Measurements from ENCODE around the gene POLR2J. TPM values are rescaled to one million over a fixed set of nuclear protein-coding genes. Genes with fewer than 3 reads are reported as not detected.

POLR2J gene
- total and polyA plus RNA-seq, 4 donors: 29.6 to 92.9 (median 63.0) TPM

DNA sequence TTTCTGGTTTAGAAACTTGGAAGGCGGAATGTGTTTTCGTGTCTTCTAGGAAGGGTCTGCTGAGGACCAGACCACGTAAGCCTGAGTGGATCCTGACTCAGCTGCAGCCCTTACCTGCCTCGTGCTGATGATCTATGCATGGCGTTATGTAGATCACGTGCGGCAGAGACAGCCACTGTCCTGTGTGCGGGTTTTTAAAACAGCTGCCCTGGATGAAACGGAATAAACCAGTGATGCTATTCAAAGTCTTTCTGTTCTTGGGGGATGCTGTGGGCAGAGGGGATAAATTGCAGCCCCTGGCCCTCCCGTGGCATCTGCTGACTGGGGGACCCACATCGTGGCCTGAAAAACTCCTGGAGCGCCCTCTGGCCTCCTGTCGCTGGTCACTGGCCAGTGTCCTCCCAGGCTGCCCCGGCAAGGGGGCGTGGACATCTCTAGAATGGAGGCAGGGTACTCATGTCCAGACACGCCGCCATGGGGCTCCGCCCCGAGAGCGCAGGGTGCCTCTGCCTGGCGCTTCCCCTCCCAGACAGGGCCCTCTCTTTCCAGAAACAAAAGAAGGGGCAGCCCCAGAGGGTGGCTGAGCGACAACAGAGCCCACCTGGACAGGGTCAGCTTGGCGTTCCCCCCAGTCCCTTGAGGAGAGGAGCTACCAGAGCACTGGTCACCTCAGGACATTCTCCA lies 27.2 kb downstream of the POLR2J start:
- intact Hi-C loops (cut with DNase I): no loop called here
- 56 to 64% methylated on average over 23 of the region's 23 CpGs for WGBS, 2 donors
- H3K4me1 ChIP-seq (ENCODE audit: control insufficient read depth in 1 of 2, insufficient read depth in 2 of 2, low read length in 2 of 2): no peaks in the 10 kb centered on the region
- no peaks in the 10 kb centered on the region for H3K9me3 ChIP-seq (ENCODE audit: control insufficient read depth, low read length)
- no peaks in the 10 kb centered on the region for H3K27me3 ChIP-seq (ENCODE audit: control insufficient read depth in 1 of 2, insufficient read depth in 2 of 2, low read length in 1 of 2)
- H3K27ac ChIP-seq (ENCODE audit: low read depth in 1 of 2, low read length in 2 of 2): no peak overlapping the region
- ATAC-seq (ENCODE audit: low FRiP score) (no peak), DNase-seq (no peak)
- H3K36me3 ChIP-seq (ENCODE audit: control insufficient read depth in 1 of 2, insufficient read depth in 2 of 2, low read length in 1 of 2): no peaks in the 10 kb centered on the region
- H3K4me3 ChIP-seq (ENCODE audit: low read length in 2 of 2): no peak overlapping the region

- intact Hi-C loops (cut with DNase I): no loop called here
- H3K4me1 ChIP-seq (ENCODE audit: control insufficient read depth in 1 of 2, insufficient read depth in 2 of 2, low read length in 2 of 2): no peaks in the 10 kb centered on the region
- no peaks in the 10 kb centered on the region for H3K9me3 ChIP-seq (ENCODE audit: control insufficient read depth, low read length)
- ATAC-seq (ENCODE audit: low FRiP score) (no peak), DNase-seq (no peak)
- H3K36me3 ChIP-seq (ENCODE audit: control insufficient read depth in 1 of 2, insufficient read depth in 2 of 2, low read length in 1 of 2): no peaks in the 10 kb centered on the region
- H3K4me3 ChIP-seq (ENCODE audit: low read length in 2 of 2): no peak overlapping the region
- H3K27ac ChIP-seq (ENCODE audit: low read depth in 1 of 2, low read length in 2 of 2): no peak overlapping the region
- no peaks in the 10 kb centered on the region for H3K27me3 ChIP-seq (ENCODE audit: control insufficient read depth in 1 of 2, insufficient read depth in 2 of 2, low read length in 1 of 2)
- 78 to 79% methylated on average over 6 of the region's 6 CpGs for WGBS, 2 donors
These were observed 28.5 kb downstream of the POLR2J start for GRCh38 chr7:102450242-102450641.

- Histone ChIP-seq H3K36me3 (ENCODE audit: control insufficient read depth in 1 of 2, insufficient read depth in 2 of 2, low read length in 1 of 2) (no peaks in the 10 kb centered on the region), H3K4me3 (ENCODE audit: low read length in 2 of 2) (no peak overlapping the region), H3K9me3 (ENCODE audit: control insufficient read depth, low read length) (no peaks in the 10 kb centered on the region), H3K27me3 (ENCODE audit: control insufficient read depth in 1 of 2, insufficient read depth in 2 of 2, low read length in 1 of 2) (no peaks in the 10 kb centered on the region), H3K27ac (ENCODE audit: low read depth in 1 of 2, low read length in 2 of 2) (no peak overlapping the region), H3K4me1 (ENCODE audit: control insufficient read depth in 1 of 2, insufficient read depth in 2 of 2, low read length in 2 of 2) (no peaks in the 10 kb centered on the region)
- no peak for DNase-seq
- WGBS, 2 donors: 96 to 97% methylated on average over 15 of the region's 15 CpGs
- intact Hi-C loops (cut with DNase I): no loop called here
- no peak for ATAC-seq (ENCODE audit: low FRiP score)
These were observed 29.6 kb downstream of the POLR2J start for GRCh38 chr7:102449136-102449535.

GRCh38 chr7:102447311-102447710 lies 31.4 kb downstream of the POLR2J start:
- Histone ChIP-seq H3K9me3 (ENCODE audit: control insufficient read depth, low read length) (no peaks in the 10 kb centered on the region), H3K4me1 (ENCODE audit: control insufficient read depth in 1 of 2, insufficient read depth in 2 of 2, low read length in 2 of 2) (no peaks in the 10 kb centered on the region), H3K36me3 (ENCODE audit: control insufficient read depth in 1 of 2, insufficient read depth in 2 of 2, low read length in 1 of 2) (no peaks in the 10 kb centered on the region), H3K27me3 (ENCODE audit: control insufficient read depth in 1 of 2, insufficient read depth in 2 of 2, low read length in 1 of 2) (no peaks in the 10 kb centered on the region), H3K27ac (ENCODE audit: low read depth in 1 of 2, low read length in 2 of 2) (no peak overlapping the region), H3K4me3 (ENCODE audit: low read length in 2 of 2) (no peak overlapping the region)
- DNase-seq (no peak), ATAC-seq (ENCODE audit: low FRiP score) (no peak)
- intact Hi-C loops (cut with DNase I): no loop called here
- 89 to 90% methylated on average over 14 of the region's 14 CpGs for WGBS, 2 donors

GRCh38 chr7:102446387-102447156 lies 32.1 kb downstream of the POLR2J start:
- WGBS, 2 donors: 95 to 96% methylated on average over 41 of the region's 41 CpGs
- intact Hi-C loops (cut with DNase I): no loop called here
- ATAC-seq (ENCODE audit: low FRiP score): peak; percentile 37

GRCh38 chr7:102445674-102446071 lies 33.0 kb downstream of the POLR2J start:
- H3K36me3 ChIP-seq (ENCODE audit: control insufficient read depth in 1 of 2, insufficient read depth in 2 of 2, low read length in 1 of 2): no peaks in the 10 kb centered on the region
- intact Hi-C loops (cut with DNase I): no loop called here
- H3K27ac ChIP-seq (ENCODE audit: low read depth in 1 of 2, low read length in 2 of 2): no peak overlapping the region
- H3K9me3 ChIP-seq (ENCODE audit: control insufficient read depth, low read length): no peaks in the 10 kb centered on the region
- no peak for ATAC-seq (ENCODE audit: low FRiP score)
- DNase-seq: no peak
- 67 to 79% methylated on average over 2 of the region's 2 CpGs for WGBS, 2 donors
- no peaks in the 10 kb centered on the region for H3K27me3 ChIP-seq (ENCODE audit: control insufficient read depth in 1 of 2, insufficient read depth in 2 of 2, low read length in 1 of 2)
- no peak overlapping the region for H3K4me3 ChIP-seq (ENCODE audit: low read length in 2 of 2)
- no peaks in the 10 kb centered on the region for H3K4me1 ChIP-seq (ENCODE audit: control insufficient read depth in 1 of 2, insufficient read depth in 2 of 2, low read length in 2 of 2)

More at GRCh38 chr7:102446387-102447156, 32.1 kb downstream of the POLR2J start:
- H3K4me1 ChIP-seq (ENCODE audit: control insufficient read depth in 1 of 2, insufficient read depth in 2 of 2, low read length in 2 of 2): no peaks in the 10 kb centered on the region
- no peak overlapping the region for H3K27ac ChIP-seq (ENCODE audit: low read depth in 1 of 2, low read length in 2 of 2)
- no peak for DNase-seq
- no peaks in the 10 kb centered on the region for H3K36me3 ChIP-seq (ENCODE audit: control insufficient read depth in 1 of 2, insufficient read depth in 2 of 2, low read length in 1 of 2)
- H3K9me3 ChIP-seq (ENCODE audit: control insufficient read depth, low read length): no peaks in the 10 kb centered on the region
- no peak overlapping the region for H3K4me3 ChIP-seq (ENCODE audit: low read length in 2 of 2)
- no peaks in the 10 kb centered on the region for H3K27me3 ChIP-seq (ENCODE audit: control insufficient read depth in 1 of 2, insufficient read depth in 2 of 2, low read length in 1 of 2)

- no peak for DNase-seq
- no peak overlapping the region for H3K4me3 ChIP-seq (ENCODE audit: low read length in 2 of 2)
- no peaks in the 10 kb centered on the region for H3K27me3 ChIP-seq (ENCODE audit: control insufficient read depth in 1 of 2, insufficient read depth in 2 of 2, low read length in 1 of 2)
- no peak for ATAC-seq (ENCODE audit: low FRiP score)
- H3K36me3 ChIP-seq (ENCODE audit: control insufficient read depth in 1 of 2, insufficient read depth in 2 of 2, low read length in 1 of 2): no peaks in the 10 kb centered on the region
- no peaks in the 10 kb centered on the region for H3K9me3 ChIP-seq (ENCODE audit: control insufficient read depth, low read length)
- no peak overlapping the region for H3K27ac ChIP-seq (ENCODE audit: low read depth in 1 of 2, low read length in 2 of 2)
- no peaks in the 10 kb centered on the region for H3K4me1 ChIP-seq (ENCODE audit: control insufficient read depth in 1 of 2, insufficient read depth in 2 of 2, low read length in 2 of 2)
- WGBS, 2 donors: 91 to 95% methylated on average over 17 of the region's 17 CpGs
- intact Hi-C loops (cut with DNase I): no loop called here
These were observed 33.6 kb downstream of the POLR2J start for GRCh38 chr7:102444961-102445673.

- 81 to 85% methylated on average over 17 of the region's 17 CpGs for WGBS, 2 donors
- intact Hi-C loops (cut with DNase I): no loop called here
- no peak overlapping the region for H3K4me3 ChIP-seq (ENCODE audit: low read length in 2 of 2)
- H3K27me3 ChIP-seq (ENCODE audit: control insufficient read depth in 1 of 2, insufficient read depth in 2 of 2, low read length in 1 of 2): no peaks in the 10 kb centered on the region
- H3K27ac ChIP-seq (ENCODE audit: low read depth in 1 of 2, low read length in 2 of 2): no peak overlapping the region
- ATAC-seq (ENCODE audit: low FRiP score) (no peak), DNase-seq (no peak)
- no peaks in the 10 kb centered on the region for H3K9me3 ChIP-seq (ENCODE audit: control insufficient read depth, low read length)
- H3K36me3 ChIP-seq (ENCODE audit: control insufficient read depth in 1 of 2, insufficient read depth in 2 of 2, low read length in 1 of 2): no peaks in the 10 kb centered on the region
- no peaks in the 10 kb centered on the region for H3K4me1 ChIP-seq (ENCODE audit: control insufficient read depth in 1 of 2, insufficient read depth in 2 of 2, low read length in 2 of 2)
These were observed 38.5 kb downstream of the POLR2J start for GRCh38 chr7:102439963-102440795.

All from aorta (tissue), 5 donors.